ENCODE data around the gene DNAH9.

Gene DNAH9

GRCh38 chr17:11768981-11769380 is 170.7 kb downstream of the DNAH9 start:
- no peak for DNase-seq (ENCODE audit: low spot score)

- no peak for DNase-seq (ENCODE audit: low spot score)
Measured at GRCh38 chr17:11772031-11772430, 173.8 kb downstream of the DNAH9 start.

GRCh38 chr17:11779892-11780291 is 181.6 kb downstream of the DNAH9 start:
- no peak for DNase-seq (ENCODE audit: low spot score)

- DNase-seq (ENCODE audit: low spot score), result no peak
Measured at GRCh38 chr17:11780621-11781020, 182.4 kb downstream of the DNAH9 start.

GRCh38 chr17:11786711-11787438 is 188.6 kb downstream of the DNAH9 start:
- DNase-seq (ENCODE audit: low spot score), result no peak

GRCh38 chr17:11795906-11796305 is 197.6 kb downstream of the DNAH9 start:
- DNase-seq (ENCODE audit: low spot score), result no peak

- no peak for DNase-seq (ENCODE audit: low spot score)
Measured at GRCh38 chr17:11797803-11798202, 199.5 kb downstream of the DNAH9 start.

- no peak for DNase-seq (ENCODE audit: low spot score)
Measured at GRCh38 chr17:11803231-11803969, 205.1 kb downstream of the DNAH9 start.

- DNase-seq (ENCODE audit: low spot score), result no peak
Measured at GRCh38 chr17:11805138-11805537, 206.9 kb downstream of the DNAH9 start.

GRCh38 chr17:11805952-11806351 is 207.7 kb downstream of the DNAH9 start:
- no peak for DNase-seq (ENCODE audit: low spot score)

- DNase-seq (ENCODE audit: low spot score), result no peak
Measured at GRCh38 chr17:11807606-11808005, 209.3 kb downstream of the DNAH9 start.

GRCh38 chr17:11813278-11813677 is 215.0 kb downstream of the DNAH9 start:
- no peak for DNase-seq (ENCODE audit: low spot score)

GRCh38 chr17:11813871-11814270 is 215.6 kb downstream of the DNAH9 start:
- no peak for DNase-seq (ENCODE audit: low spot score)

- DNase-seq (ENCODE audit: low spot score), result no peak
Measured at GRCh38 chr17:11814655-11815262, 216.5 kb downstream of the DNAH9 start.

- DNase-seq (ENCODE audit: low spot score), result no peak
Measured at GRCh38 chr17:11816409-11816808, 218.1 kb downstream of the DNAH9 start.

GRCh38 chr17:11823862-11824261 is 225.6 kb downstream of the DNAH9 start:
- DNase-seq (ENCODE audit: low spot score), result no peak

- no peak for DNase-seq (ENCODE audit: low spot score)
Measured at GRCh38 chr17:11825572-11826209, 227.4 kb downstream of the DNAH9 start.

- no peak for DNase-seq (ENCODE audit: low spot score)
Measured at GRCh38 chr17:11832401-11833137, 234.3 kb downstream of the DNAH9 start.

- no peak for DNase-seq (ENCODE audit: low spot score)
Measured at GRCh38 chr17:11836508-11836907, 238.2 kb downstream of the DNAH9 start.

GRCh38 chr17:11840052-11840451 is 241.8 kb downstream of the DNAH9 start:
- DNase-seq (ENCODE audit: low spot score), result no peak

- no peak for DNase-seq (ENCODE audit: low spot score)
Measured at GRCh38 chr17:11840831-11841230, 242.6 kb downstream of the DNAH9 start.

- no peak for DNase-seq (ENCODE audit: low spot score)
Measured at GRCh38 chr17:11848330-11848729, 250.1 kb downstream of the DNAH9 start.
